ENCODE measurements around the gene NCF2.

Gene NCF2

DNA sequence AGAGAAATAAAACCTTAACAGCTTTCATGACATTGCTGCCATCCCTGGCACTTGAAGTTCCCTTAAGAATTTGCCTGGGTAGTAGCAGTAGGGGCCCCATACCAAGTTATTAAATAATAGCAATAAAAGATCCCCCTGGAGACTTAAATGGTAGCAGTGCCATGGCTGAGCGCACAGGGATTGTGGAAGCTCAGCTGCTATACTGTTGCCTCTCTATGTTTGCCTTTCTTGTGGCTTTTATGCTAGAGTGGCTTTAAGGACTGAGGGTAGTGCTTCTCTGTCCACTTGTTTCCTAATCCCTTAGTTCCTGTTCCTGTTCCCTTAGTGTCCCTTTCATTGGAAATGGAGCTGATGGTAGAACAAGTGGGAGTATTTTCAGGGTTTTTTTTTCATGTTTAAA, 42.1 kb downstream of the NCF2 start:
- H4K20me1 ChIP-seq (ENCODE audit: insufficient read depth, low read length): peaks cover 3% of the 10 kb centered on the region; the same call in 1 of the 2 replicates
- H2AFZ ChIP-seq (ENCODE audit: low read depth, low read length): no peak overlapping the region
- no peak overlapping the region for H3K27ac ChIP-seq (ENCODE audit: low read length)
- no peaks in the 10 kb centered on the region for H3K79me2 ChIP-seq (ENCODE audit: low read length)
- peaks cover 85% of the 10 kb centered on the region for H3K36me3 ChIP-seq (replicated peaks; ENCODE audit: low read depth, low read length)
- no peak overlapping the region for H3K4me2 ChIP-seq (ENCODE audit: low read length)
- H3K4me3 ChIP-seq (ENCODE audit: low read length): no peak overlapping the region
- H3K9me3 ChIP-seq (ENCODE audit: insufficient read depth, low read length): no peaks in the 10 kb centered on the region
- H3K9ac ChIP-seq (ENCODE audit: low read length): no peak overlapping the region
- no peaks in the 10 kb centered on the region for H3K4me1 ChIP-seq (ENCODE audit: low read length)
- no peaks in the 10 kb centered on the region for H3K27me3 ChIP-seq (ENCODE audit: low read depth, low read length)
- TF ChIP-seq CTCF (IDR thresholded peaks at IDR 0.05; ENCODE audit: low read depth, low read length) (no peak), EZH2phosphoT487 (IDR thresholded peaks at IDR 0.05; ENCODE audit: low read depth) (no peak)

DNA sequence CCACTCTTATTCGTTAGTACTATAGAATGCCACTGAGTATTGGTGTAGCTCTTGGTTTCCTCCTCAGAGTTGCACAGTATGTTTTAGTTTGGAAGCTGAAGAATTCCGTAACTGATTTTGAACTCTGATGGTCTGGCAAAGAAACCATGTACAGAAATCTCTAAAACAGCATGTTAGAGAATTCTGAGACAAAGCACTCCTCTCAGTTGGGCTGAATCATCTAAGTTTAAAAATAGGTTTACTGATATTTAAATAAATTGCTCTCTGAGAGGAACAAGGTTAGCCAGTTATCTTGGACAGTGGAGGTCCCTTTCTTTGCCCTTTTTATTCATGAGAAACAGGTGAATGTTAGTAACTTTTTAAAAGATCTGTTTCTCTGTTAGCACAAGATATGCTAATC, 43.8 kb downstream of the NCF2 start:
- Histone ChIP-seq H3K4me1 (ENCODE audit: low read length) (peaks cover 3% of the 10 kb centered on the region), H3K9me3 (ENCODE audit: insufficient read depth, low read length) (no peaks in the 10 kb centered on the region), H3K9ac (ENCODE audit: low read length) (no peak overlapping the region), H3K27me3 (ENCODE audit: low read depth, low read length) (no peaks in the 10 kb centered on the region), H4K20me1 (ENCODE audit: insufficient read depth, low read length) (no peaks in the 10 kb centered on the region; the same call in 1 of the 2 replicates), H3K27ac (ENCODE audit: low read length) (no peak overlapping the region), H2AFZ (ENCODE audit: low read depth, low read length) (no peak overlapping the region), H3K36me3 (replicated peaks; ENCODE audit: low read depth, low read length) (peaks cover 80% of the 10 kb centered on the region), H3K4me2 (ENCODE audit: low read length) (no peak overlapping the region), H3K79me2 (ENCODE audit: low read length) (no peaks in the 10 kb centered on the region), H3K4me3 (ENCODE audit: low read length) (no peak overlapping the region)
- TF ChIP-seq CTCF (IDR thresholded peaks at IDR 0.05; ENCODE audit: low read depth, low read length) (no peak), EZH2phosphoT487 (IDR thresholded peaks at IDR 0.05; ENCODE audit: low read depth) (no peak)

- Histone ChIP-seq H3K36me3 (replicated peaks; ENCODE audit: low read depth, low read length) (peaks cover 77% of the 10 kb centered on the region), H4K20me1 (ENCODE audit: insufficient read depth, low read length) (no peaks in the 10 kb centered on the region; the same call in 1 of the 2 replicates), H3K27ac (ENCODE audit: low read length) (no peak overlapping the region), H3K27me3 (ENCODE audit: low read depth, low read length) (no peaks in the 10 kb centered on the region), H3K4me1 (ENCODE audit: low read length) (peaks cover 10% of the 10 kb centered on the region), H3K9me3 (ENCODE audit: insufficient read depth, low read length) (no peaks in the 10 kb centered on the region), H3K9ac (ENCODE audit: low read length) (no peak overlapping the region), H2AFZ (ENCODE audit: low read depth, low read length) (no peak overlapping the region), H3K79me2 (ENCODE audit: low read length) (no peaks in the 10 kb centered on the region), H3K4me2 (ENCODE audit: low read length) (no peak overlapping the region), H3K4me3 (ENCODE audit: low read length) (no peak overlapping the region)
- no peak for TF ChIP-seq EZH2phosphoT487 (IDR thresholded peaks at IDR 0.05; ENCODE audit: low read depth)
- TF ChIP-seq CTCF (IDR thresholded peaks at IDR 0.05; ENCODE audit: low read depth, low read length): no peak
Observed at GRCh38 chr1:183544598-183545297, 45.5 kb downstream of the NCF2 start.

DNA sequence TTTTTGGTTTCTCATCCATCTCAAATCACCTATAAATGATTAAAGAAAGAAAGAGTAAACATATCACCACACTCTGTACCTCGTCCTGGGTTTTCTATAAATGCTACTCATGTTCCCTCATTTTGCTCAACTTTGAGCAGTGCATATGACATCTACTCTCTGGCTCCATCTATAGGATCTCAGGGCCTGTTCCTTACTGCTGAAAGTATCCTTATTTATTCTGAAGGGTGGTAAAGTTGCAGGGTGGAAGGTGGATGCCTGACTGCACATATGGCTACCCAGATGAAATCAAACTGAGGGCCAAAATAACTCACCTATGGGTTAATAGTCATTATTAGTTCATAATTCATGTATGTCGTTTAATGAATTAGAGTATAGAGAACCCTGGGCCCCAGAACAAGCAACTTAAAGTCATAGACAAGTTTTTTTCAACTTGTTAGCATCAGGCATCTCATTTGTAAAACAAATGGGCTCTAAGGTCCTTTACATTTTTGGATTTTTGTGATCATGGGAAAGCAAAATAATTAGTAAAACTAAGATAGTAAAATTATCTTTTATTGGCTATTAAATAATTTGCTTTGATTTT, 46.5 kb downstream of the NCF2 start:
- no peak overlapping the region for H3K4me3 ChIP-seq (ENCODE audit: low read length)
- H3K79me2 ChIP-seq (ENCODE audit: low read length): no peaks in the 10 kb centered on the region
- H3K27me3 ChIP-seq (ENCODE audit: low read depth, low read length): no peaks in the 10 kb centered on the region
- H2AFZ ChIP-seq (ENCODE audit: low read depth, low read length): no peak overlapping the region
- H3K4me2 ChIP-seq (ENCODE audit: low read length): no peak overlapping the region
- no peaks in the 10 kb centered on the region; the same call in 1 of the 2 replicates for H4K20me1 ChIP-seq (ENCODE audit: insufficient read depth, low read length)
- TF ChIP-seq CTCF (IDR thresholded peaks at IDR 0.05; ENCODE audit: low read depth, low read length): peak; percentile 76
- no peak for TF ChIP-seq EZH2phosphoT487 (IDR thresholded peaks at IDR 0.05; ENCODE audit: low read depth)
- H3K9ac ChIP-seq (ENCODE audit: low read length): no peak overlapping the region
- peaks cover 75% of the 10 kb centered on the region for H3K36me3 ChIP-seq (replicated peaks; ENCODE audit: low read depth, low read length)
- H3K4me1 ChIP-seq (ENCODE audit: low read length): peaks cover 10% of the 10 kb centered on the region
- no peaks in the 10 kb centered on the region for H3K9me3 ChIP-seq (ENCODE audit: insufficient read depth, low read length)
- H3K27ac ChIP-seq (ENCODE audit: low read length): no peak overlapping the region

Data from OCI-LY3 (cell line).